AG09319 (cell line): ENCODE results near the gene PPP2R1B.

Experiments
- DNase-seq: peaks from one replicate; pipeline ENCODE4 v3.0.0-alpha.2; 2010; ENCODE audit warnings: low read depth; ENCODE audit errors: extremely low read depth
- TF ChIP-seq, protein P1 (sequence below): IDR thresholded peaks from 2 replicates; pipeline ENCODE4 v1.5.1; 2011; ENCODE audit warnings: low read depth, mild to moderate bottlenecking, inconsistent platforms, low read length, moderate library complexity

Gene PPP2R1B

DNA sequence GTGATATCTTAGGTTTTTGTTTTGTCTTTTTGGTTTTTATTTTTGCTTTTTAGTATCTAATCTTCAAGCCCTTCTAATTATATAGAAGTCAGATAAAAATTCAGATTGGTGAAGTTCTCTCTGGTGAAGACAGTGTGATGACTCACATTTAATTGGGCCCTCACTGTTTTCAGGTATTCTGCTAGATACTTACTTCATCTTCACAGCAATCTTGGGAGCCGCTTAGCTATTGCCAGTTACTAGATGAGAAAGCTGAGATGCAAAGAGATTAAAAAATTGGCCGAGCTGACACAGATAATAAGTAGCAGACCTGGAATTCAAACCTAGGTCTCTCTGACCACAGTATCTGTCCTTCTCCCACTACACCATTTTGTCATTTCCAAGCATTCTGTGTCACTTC, 75.0 kb downstream of the PPP2R1B start:
- TF ChIP-seq, protein P1, sequence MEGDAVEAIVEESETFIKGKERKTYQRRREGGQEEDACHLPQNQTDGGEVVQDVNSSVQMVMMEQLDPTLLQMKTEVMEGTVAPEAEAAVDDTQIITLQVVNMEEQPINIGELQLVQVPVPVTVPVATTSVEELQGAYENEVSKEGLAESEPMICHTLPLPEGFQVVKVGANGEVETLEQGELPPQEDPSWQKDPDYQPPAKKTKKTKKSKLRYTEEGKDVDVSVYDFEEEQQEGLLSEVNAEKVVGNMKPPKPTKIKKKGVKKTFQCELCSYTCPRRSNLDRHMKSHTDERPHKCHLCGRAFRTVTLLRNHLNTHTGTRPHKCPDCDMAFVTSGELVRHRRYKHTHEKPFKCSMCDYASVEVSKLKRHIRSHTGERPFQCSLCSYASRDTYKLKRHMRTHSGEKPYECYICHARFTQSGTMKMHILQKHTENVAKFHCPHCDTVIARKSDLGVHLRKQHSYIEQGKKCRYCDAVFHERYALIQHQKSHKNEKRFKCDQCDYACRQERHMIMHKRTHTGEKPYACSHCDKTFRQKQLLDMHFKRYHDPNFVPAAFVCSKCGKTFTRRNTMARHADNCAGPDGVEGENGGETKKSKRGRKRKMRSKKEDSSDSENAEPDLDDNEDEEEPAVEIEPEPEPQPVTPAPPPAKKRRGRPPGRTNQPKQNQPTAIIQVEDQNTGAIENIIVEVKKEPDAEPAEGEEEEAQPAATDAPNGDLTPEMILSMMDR = no peak
- DNase-seq = no peak

DNA sequence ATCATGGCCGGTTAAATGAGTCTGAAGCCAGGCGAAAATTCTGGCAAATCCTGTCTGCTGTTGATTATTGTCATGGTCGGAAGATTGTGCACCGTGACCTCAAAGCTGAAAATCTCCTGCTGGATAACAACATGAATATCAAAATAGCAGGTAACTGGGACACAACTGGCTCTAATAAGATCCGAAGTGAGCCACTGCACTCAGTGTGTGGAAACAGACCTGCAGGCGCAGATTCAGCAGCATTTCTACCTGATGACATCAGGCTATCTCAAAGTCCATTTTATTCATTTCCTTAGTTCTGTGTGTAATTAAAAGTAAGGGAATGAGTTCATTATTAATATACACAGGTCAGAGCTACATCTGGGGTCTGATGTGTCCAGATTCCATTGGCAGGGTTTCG, 78.2 kb downstream of the PPP2R1B start:
- no peak for DNase-seq

DNA sequence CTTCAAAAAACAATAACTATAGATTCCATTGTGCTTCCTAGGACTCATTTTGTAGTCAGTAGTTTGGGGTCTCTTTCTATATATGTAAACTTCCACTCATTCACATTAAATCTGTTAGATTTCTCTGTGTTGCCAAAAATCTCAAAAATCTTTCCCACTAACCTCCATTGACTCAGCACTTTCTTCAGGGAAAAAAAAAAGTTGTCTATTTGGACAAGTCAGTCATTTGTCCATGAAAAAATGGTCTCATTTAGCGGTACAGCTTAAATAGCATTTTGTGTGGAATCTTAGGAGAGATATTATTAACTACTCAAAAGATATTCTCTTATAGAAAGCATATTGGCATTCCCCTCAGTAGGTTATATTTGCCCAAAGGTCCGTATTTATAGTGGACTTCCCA, 81.9 kb downstream of the PPP2R1B start:
- TF ChIP-seq, protein P1 = no peak
- no peak for DNase-seq

More for the DNA sequence above, 78.2 kb downstream of the PPP2R1B start:
- TF ChIP-seq, protein P1 = no peak

DNA sequence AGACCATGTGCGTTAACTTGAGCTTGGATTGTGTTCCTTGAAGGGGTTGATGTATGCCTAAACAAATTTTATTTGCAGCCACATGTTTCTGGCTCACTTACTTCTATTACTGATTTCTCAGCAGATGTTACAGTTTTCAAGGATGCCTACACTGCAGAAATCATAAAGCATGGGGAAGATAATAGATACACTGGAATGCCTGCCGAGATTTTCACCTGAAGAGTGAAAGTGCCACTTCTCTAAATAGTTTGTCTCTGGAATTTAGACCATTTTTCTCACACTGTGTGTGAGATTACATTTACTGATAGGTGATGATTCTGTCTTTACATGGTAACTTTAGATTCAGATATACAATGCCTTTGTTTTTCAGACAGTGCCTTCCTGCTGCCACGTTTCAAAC, 82.4 kb downstream of the PPP2R1B start:
- no peak for DNase-seq
- TF ChIP-seq, protein P1 = no peak

DNA sequence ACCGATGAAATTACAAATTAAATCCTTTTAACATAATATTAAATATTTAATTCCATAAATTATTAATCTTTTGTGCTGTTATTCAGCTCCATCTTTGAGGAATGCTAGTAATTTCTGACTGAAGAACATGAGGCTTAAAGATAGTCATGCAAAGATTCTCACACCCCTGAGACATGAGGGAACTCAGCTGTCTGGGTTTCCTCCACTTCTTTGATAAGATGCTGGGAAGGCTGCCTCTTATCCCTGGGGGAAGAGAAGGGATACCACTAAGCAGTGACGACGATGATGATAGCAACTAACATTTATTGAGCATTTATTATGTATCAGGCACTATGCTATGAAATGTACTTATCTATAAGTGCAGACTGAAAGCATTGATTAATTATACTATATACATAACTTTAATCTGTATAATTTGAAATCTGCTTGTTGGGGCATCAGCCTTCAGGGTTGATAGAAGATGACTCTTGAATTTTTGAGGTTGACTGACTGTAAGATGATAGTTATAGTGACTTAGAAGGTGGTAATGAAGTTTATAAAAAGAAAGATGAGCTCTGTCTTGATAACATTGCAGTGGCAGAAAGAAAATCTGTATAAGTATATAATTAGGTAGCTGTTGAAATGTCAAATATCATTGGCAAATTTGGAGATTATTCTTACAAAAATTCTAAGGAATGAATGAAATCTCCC, 85.6 kb downstream of the PPP2R1B start:
- DNase-seq = no peak
- TF ChIP-seq, protein P1 = no peak
